Ovary (tissue), 3 donors: Measurements from ENCODE around the gene SORCS2.

Experiments
- POLR2A ChIP-seq: fragments of 450-650 bp; IDR thresholded peaks from one replicate; pipeline ENCODE4 v1.6.1; 2017; ENCODE audit warnings: antibody characterized with exemption, mild to moderate bottlenecking, moderate library complexity
- TF ChIP-seq, protein P1 (sequence below), 3 donors: fragments of 450-650 bp in 2 of 3; fragments of 200-600 bp in 1 of 3; IDR thresholded peaks; one replicate each; pipeline versions ENCODE4 v1.5.1 to v1.8.0; 2016 to 2022; ENCODE audit warnings: antibody characterized with exemption in 3 of 3, mild to moderate bottlenecking in 1 of 3
- donor health status: DM: no; HTN: no; CAD: no.

DNA sequence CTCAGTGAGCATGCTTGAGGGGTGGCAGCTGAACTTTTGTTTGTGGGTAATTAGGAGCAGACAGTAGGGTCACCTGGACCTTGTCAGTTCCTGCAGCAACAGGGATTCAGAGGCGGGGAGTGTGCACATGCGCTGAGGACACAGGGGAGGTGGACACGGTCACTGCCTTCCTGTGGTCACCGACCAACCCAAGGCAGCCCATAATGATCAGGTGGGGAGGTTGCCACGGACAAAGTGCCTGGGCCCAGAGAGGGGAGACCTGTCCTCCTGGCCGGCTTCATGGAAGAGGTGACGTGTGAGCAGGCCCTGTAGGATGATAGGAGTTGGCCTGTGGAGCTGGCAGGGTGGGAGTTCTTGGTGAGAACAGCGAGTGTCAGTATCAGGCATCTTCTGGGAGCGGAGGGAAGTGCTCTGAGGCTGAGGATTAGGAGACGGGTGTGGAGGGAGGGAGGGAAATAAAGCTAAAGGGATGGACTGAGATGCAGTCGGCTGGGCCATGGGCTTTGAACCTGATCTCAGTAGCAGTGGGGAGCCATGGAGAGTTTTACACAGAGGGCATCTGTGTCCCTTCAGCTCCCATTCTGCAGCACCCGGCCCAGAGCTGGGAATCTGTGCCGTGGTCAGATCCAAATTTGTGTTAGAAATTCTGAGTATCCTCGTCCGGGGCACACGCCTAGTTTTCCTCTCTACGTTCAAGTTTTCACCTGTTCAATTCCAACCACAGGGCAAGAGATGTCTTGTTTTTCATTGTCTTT is 142.4 kb downstream of the SORCS2 start:
- TF ChIP-seq, protein P1, sequence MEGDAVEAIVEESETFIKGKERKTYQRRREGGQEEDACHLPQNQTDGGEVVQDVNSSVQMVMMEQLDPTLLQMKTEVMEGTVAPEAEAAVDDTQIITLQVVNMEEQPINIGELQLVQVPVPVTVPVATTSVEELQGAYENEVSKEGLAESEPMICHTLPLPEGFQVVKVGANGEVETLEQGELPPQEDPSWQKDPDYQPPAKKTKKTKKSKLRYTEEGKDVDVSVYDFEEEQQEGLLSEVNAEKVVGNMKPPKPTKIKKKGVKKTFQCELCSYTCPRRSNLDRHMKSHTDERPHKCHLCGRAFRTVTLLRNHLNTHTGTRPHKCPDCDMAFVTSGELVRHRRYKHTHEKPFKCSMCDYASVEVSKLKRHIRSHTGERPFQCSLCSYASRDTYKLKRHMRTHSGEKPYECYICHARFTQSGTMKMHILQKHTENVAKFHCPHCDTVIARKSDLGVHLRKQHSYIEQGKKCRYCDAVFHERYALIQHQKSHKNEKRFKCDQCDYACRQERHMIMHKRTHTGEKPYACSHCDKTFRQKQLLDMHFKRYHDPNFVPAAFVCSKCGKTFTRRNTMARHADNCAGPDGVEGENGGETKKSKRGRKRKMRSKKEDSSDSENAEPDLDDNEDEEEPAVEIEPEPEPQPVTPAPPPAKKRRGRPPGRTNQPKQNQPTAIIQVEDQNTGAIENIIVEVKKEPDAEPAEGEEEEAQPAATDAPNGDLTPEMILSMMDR (IDR thresholded peaks at IDR 0.05) = no peak
- no peak for TF ChIP-seq POLR2A
